GM12892 (cell line): ENCODE results near the gene IL1RAPL2.

Source experiments
- POLR2A ChIP-seq: IDR thresholded peaks from 2 replicates; pipeline ENCODE4 v1.6.1; 2011; ENCODE audit warnings: low read depth, low read length, control low read depth
- POLR2AphosphoS5 ChIP-seq: IDR thresholded peaks from 2 replicates; pipeline ENCODE4 v1.6.1; 2011; ENCODE audit warnings: low read depth, low read length, control low read depth

- TF ChIP-seq POLR2A (no peak), POLR2AphosphoS5 (no peak)
Measured at GRCh38 chrX:104565791-104566680, at the start of gene IL1RAPL2.
